HEK293T (cell line): ENCODE data around the gene TRIM17.

Experiments
- BHLHE40 ChIP-seq: fragments of 450-650 bp; IDR thresholded peaks from 2 replicates; pipeline ENCODE4 v1.6.1; 2016; ENCODE audit warnings: mild to moderate bottlenecking, moderate library complexity, borderline replicate concordance
- ELF4 ChIP-seq: fragments of 450-650 bp; IDR thresholded peaks from 2 replicates; pipeline ENCODE4 v1.6.1; 2017; ENCODE audit warnings: antibody characterized with exemption
- NFRKB ChIP-seq: fragments of 450-650 bp; IDR thresholded peaks from 2 replicates; pipeline ENCODE4 v1.6.1; 2016; ENCODE audit warnings: mild to moderate bottlenecking, moderate library complexity
- SP1 ChIP-seq: fragments of 450-650 bp; IDR thresholded peaks from 2 replicates; pipeline ENCODE4 v1.6.1; 2017
- TARDBP ChIP-seq: fragments of 450-650 bp; IDR thresholded peaks from 2 replicates; pipeline ENCODE4 v1.6.1; 2016
- ZNF384 ChIP-seq: fragments of 450-650 bp; IDR thresholded peaks from 2 replicates; pipeline ENCODE4 v1.6.1; 2016

GRCh38 chr1:228452194-228453021 is 35.7 kb upstream of the TRIM17 start:
- TF ChIP-seq ELF4, result no peak
- no peak for TF ChIP-seq NFRKB
- TF ChIP-seq ZNF384, result no peak
- TF ChIP-seq SP1, result no peak
- TF ChIP-seq TARDBP, result no peak
- no peak for TF ChIP-seq BHLHE40
